Endothelial cell (in vitro differentiated cells): ENCODE data around the gene GRAMD4. TPM values are rescaled to one million over a fixed set of nuclear protein-coding genes. Genes with fewer than 3 reads are reported as not detected.

Experiments used
- DNase-seq: peaks from one replicate; pipeline ENCODE4 v3.0.0; 2021; ENCODE audit warnings: low spot score
- H3K27ac Mint-ChIP-seq: one replicate; pipeline ENCODE4 v1.8.0; 2021; ENCODE audit warnings: mixed read lengths, inconsistent platforms; ENCODE audit not compliant: unreplicated experiment
- H3K27me3 Mint-ChIP-seq: one replicate; pipeline ENCODE4 v1.8.0; 2021; ENCODE audit warnings: mild to moderate bottlenecking, moderate library complexity, mixed read lengths, inconsistent platforms; ENCODE audit not compliant: unreplicated experiment
- H3K36me3 Mint-ChIP-seq: one replicate; pipeline ENCODE4 v1.8.0; 2021; ENCODE audit warnings: mild to moderate bottlenecking, low read depth, mixed read lengths, inconsistent platforms; ENCODE audit not compliant: unreplicated experiment
- H3K4me1 Mint-ChIP-seq: one replicate; pipeline ENCODE4 v1.8.0; 2021; ENCODE audit warnings: mild to moderate bottlenecking, mixed read lengths, inconsistent platforms; ENCODE audit not compliant: unreplicated experiment
- H3K4me3 Mint-ChIP-seq: one replicate; pipeline ENCODE4 v1.8.0; 2021; ENCODE audit warnings: mild to moderate bottlenecking, mixed read lengths, inconsistent platforms; ENCODE audit not compliant: unreplicated experiment
- H3K9me3 Mint-ChIP-seq: one replicate; pipeline ENCODE4 v1.8.0; 2021; ENCODE audit warnings: mixed read lengths, inconsistent platforms; ENCODE audit not compliant: unreplicated experiment
- CTCF ChIP-seq: fragments of 200-600 bp; sonication (generic); IDR thresholded peaks from one replicate; pipeline ENCODE4 v1.5.0; 2021; ENCODE audit warnings: antibody characterized with exemption; ENCODE audit not compliant: unreplicated experiment
- total RNA-seq: library from RNA; stranded (reverse); fragmentation: NEBNext Ultra II Directional; extraction: Animal tissue kit (Norgen Biotek cat#: 25700); gene quantifications from one replicate; pipeline ENCODE4 v1.2.1, GENCODE V29; 2021; ENCODE audit not compliant: unreplicated experiment

Gene GRAMD4
- total RNA-seq, 1 donor from 2014 or later, result 42.7 TPM

- peaks cover 17% of the 10 kb centered on the region for H3K36me3 Mint-ChIP-seq
- H3K27ac Mint-ChIP-seq, result no peak overlapping the region
- peaks cover 9% of the 10 kb centered on the region for H3K27me3 Mint-ChIP-seq
- no peak for DNase-seq
- no peak for TF ChIP-seq CTCF
- H3K4me3 Mint-ChIP-seq, result no peak overlapping the region
- no peaks in the 10 kb centered on the region for H3K9me3 Mint-ChIP-seq
- H3K4me1 Mint-ChIP-seq, result no peaks in the 10 kb centered on the region
Observed at GRCh38 chr22:46725096-46725495, 104.9 kb downstream of the GRAMD4 start.

- Mint-ChIP-seq H3K27me3 (peaks cover 9% of the 10 kb centered on the region), H3K27ac (no peak overlapping the region), H3K9me3 (no peaks in the 10 kb centered on the region), H3K36me3 (peaks cover 23% of the 10 kb centered on the region), H3K4me3 (no peak overlapping the region), H3K4me1 (no peaks in the 10 kb centered on the region)
- TF ChIP-seq CTCF, result no peak
- DNase-seq, result no peak
Observed at GRCh38 chr22:46726066-46726985, 106.1 kb downstream of the GRAMD4 start.

- DNase-seq, result no peak
- Mint-ChIP-seq H3K27me3 (peaks cover 9% of the 10 kb centered on the region), H3K4me3 (no peak overlapping the region), H3K9me3 (no peaks in the 10 kb centered on the region), H3K36me3 (peaks cover 27% of the 10 kb centered on the region), H3K4me1 (peaks cover 5% of the 10 kb centered on the region), H3K27ac (no peak overlapping the region)
- no peak for TF ChIP-seq CTCF
Observed at GRCh38 chr22:46726986-46727317, 106.8 kb downstream of the GRAMD4 start.

- TF ChIP-seq CTCF, result no peak
- H3K4me1 Mint-ChIP-seq, result peaks cover 5% of the 10 kb centered on the region
- H3K27ac Mint-ChIP-seq, result no peak overlapping the region
- DNase-seq, result no peak
- no peak overlapping the region for H3K4me3 Mint-ChIP-seq
- no peaks in the 10 kb centered on the region for H3K9me3 Mint-ChIP-seq
- peaks cover 27% of the 10 kb centered on the region for H3K36me3 Mint-ChIP-seq
- peaks cover 9% of the 10 kb centered on the region for H3K27me3 Mint-ChIP-seq
Observed at GRCh38 chr22:46727813-46728364, 107.7 kb downstream of the GRAMD4 start.

GRCh38 chr22:46728470-46728869 lies 108.3 kb downstream of the GRAMD4 start:
- TF ChIP-seq CTCF, result no peak
- peaks cover 27% of the 10 kb centered on the region for H3K36me3 Mint-ChIP-seq
- DNase-seq, result no peak
- no peak overlapping the region for H3K27ac Mint-ChIP-seq
- H3K4me3 Mint-ChIP-seq, result no peak overlapping the region
- H3K4me1 Mint-ChIP-seq, result peaks cover 5% of the 10 kb centered on the region
- no peaks in the 10 kb centered on the region for H3K9me3 Mint-ChIP-seq
- H3K27me3 Mint-ChIP-seq, result peaks cover 9% of the 10 kb centered on the region
